ENCODE data around the gene OR2A25. TPM values are rescaled to one million over a fixed set of nuclear protein-coding genes. Genes with fewer than 3 reads are reported as not detected.

OR2A25 gene, protein sequence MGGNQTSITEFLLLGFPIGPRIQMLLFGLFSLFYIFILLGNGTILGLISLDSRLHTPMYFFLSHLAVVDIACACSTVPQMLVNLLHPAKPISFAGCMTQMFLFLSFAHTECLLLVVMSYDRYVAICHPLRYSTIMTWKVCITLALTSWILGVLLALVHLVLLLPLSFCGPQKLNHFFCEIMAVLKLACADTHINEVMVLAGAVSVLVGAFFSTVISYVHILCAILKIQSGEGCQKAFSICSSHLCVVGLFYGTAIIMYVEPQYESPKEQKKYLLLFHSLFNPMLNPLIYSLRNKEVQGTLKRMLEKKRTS
- total RNA-seq: not detected

DNA sequence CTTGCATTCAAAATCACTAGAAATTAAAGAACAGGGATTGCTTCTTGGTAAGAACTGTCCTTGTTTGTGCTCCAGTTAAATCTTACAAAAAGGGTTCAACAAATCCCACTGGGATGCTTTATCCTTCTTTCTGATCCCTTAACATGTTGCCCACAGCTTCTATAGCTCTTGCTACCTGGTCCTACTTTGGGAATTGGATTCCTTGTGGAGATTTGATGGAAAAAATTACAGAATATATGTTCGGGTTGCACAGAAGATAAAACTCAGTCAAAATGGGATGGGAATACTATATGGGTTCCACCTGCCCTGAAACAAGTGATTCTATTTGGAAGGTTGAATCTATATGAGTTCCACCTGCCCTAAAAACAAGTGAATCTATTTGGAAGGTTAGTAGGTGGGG is at the start of gene OR2A25:
Gene OR2A25, plus strand, starts transcription at position 301 of the 400 bp plus-strand sequence. CDS start 4,409 bp downstream, outside the sequence.
- intact Hi-C loops (cut with DNase I; ENCODE audit: low total_unique reads): no loop called here
- no peak within 1 kb of the TSS for H3K4me3 ChIP-seq (ENCODE audit: low read depth, poor library complexity, severe bottlenecking)
- no peak for TF ChIP-seq POLR2A (IDR thresholded peaks at IDR 0.05)
- TF ChIP-seq, protein P1, sequence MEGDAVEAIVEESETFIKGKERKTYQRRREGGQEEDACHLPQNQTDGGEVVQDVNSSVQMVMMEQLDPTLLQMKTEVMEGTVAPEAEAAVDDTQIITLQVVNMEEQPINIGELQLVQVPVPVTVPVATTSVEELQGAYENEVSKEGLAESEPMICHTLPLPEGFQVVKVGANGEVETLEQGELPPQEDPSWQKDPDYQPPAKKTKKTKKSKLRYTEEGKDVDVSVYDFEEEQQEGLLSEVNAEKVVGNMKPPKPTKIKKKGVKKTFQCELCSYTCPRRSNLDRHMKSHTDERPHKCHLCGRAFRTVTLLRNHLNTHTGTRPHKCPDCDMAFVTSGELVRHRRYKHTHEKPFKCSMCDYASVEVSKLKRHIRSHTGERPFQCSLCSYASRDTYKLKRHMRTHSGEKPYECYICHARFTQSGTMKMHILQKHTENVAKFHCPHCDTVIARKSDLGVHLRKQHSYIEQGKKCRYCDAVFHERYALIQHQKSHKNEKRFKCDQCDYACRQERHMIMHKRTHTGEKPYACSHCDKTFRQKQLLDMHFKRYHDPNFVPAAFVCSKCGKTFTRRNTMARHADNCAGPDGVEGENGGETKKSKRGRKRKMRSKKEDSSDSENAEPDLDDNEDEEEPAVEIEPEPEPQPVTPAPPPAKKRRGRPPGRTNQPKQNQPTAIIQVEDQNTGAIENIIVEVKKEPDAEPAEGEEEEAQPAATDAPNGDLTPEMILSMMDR (IDR thresholded peaks at IDR 0.05): no peak
- 69 to 74% methylated on average over 1 of the region's 1 CpG for WGBS, 2 donors
- no peak for DNase-seq (ENCODE audit: low spot score in 2 of 2)

DNA sequence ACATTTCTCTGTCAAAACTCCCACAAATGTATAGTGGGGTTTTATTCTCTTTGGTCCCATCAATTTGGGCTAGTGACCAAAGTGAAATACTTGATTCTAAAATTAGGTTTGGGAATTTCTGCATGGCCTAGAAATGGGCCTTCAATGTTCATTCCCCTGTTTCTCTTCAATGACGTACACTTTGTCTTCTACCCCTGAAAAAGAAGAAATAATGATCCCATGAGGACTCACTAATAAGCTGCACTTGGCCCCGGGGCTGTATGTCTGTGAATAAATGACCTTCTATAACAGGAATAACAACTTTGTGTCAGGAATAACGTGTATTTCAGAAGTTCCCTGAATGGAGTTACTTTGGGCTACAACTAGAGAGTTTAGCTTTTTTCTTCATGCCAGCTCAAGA is 49.3 kb upstream of the OR2A25 start:
- H3K4me3 ChIP-seq (ENCODE audit: low read depth, poor library complexity, severe bottlenecking): no peak overlapping the region
- intact Hi-C loops (cut with DNase I; ENCODE audit: low total_unique reads): no loop called here
- 45 to 46% methylated on average over 3 of the region's 3 CpGs for WGBS, 2 donors
- DNase-seq (ENCODE audit: low spot score in 2 of 2): no peak
- TF ChIP-seq, protein P1 (IDR thresholded peaks at IDR 0.05): no peak
- TF ChIP-seq POLR2A (IDR thresholded peaks at IDR 0.05): no peak

DNA sequence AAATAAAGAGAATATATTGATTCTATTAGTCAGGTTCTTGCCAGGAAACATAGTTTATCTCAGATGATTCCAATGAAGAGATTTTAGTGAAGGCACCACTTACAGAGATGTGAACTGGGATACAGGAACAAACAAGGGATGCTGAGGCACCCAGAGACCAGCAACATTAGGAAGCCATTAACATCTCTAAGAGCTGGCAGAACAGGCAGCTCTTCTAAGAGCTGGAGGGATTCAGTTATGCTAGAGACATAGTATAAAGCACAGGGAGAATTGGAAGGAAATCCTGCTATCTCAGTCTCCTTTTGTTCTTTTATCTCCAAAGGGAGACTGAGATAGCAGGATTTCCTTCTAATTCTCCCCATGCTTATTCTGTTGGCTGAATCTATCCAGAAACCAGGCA is 47.4 kb upstream of the OR2A25 start:
- TF ChIP-seq, protein P1 (IDR thresholded peaks at IDR 0.05): no peak
- no peak for TF ChIP-seq POLR2A (IDR thresholded peaks at IDR 0.05)
- intact Hi-C loops (cut with DNase I; ENCODE audit: low total_unique reads): no loop called here
- DNase-seq (ENCODE audit: low spot score in 2 of 2): no peak
- H3K4me3 ChIP-seq (ENCODE audit: low read depth, poor library complexity, severe bottlenecking): no peak overlapping the region

DNA sequence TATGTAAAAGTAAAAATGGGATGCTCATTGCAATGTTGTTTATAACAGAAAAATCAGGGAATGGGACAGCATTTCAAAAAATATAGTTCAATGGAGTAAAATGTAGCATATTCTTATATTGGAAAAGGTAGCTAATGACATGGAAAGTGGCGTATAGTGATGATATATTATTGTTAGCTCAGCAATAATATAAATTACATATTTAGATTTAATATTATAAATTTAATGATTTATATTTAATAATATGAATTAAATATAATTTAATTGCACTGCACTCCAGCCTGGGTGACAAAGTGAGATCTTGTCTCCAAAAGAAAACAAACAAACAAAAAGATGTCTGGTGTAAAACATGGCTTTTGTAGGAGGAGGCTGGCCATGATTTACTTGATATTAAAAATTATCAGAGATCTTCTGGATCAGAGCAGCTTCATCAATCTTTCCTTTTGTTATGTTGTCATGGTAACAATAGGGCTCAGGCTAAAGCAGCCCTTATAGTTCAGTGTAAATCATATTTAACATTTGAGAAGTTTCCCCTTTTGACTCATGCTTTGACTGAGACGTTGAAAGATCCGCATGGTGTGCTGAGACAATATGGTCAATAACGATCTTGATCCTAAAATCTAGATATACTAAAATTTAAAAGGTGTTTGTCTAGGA is 46.3 kb upstream of the OR2A25 start:
- intact Hi-C loops (cut with DNase I; ENCODE audit: low total_unique reads): no loop called here
- 75 to 80% methylated on average over 4 of the region's 4 CpGs for WGBS, 2 donors

DNA sequence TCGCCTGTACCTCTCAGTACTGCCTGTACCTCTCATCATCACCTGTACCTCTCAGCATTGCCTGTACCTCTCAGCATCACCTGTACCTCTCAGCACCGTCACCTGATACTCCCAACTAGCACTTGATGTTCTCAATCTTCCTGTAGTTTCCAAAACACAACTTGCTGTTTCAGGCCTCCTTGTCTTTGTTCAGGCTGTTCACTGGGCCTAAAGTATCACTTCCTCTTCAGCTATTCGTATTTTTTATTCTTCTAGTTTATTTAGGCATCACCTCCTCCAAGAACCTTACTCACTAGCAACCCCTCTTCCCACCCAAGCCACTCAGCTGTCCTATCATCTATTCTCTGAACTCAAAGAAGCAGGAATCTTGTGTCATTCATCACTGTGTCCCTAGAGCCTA is 45.4 kb upstream of the OR2A25 start:
- no peak for DNase-seq (ENCODE audit: low spot score in 2 of 2)
- no peak for TF ChIP-seq POLR2A (IDR thresholded peaks at IDR 0.05)
- TF ChIP-seq, protein P1 (IDR thresholded peaks at IDR 0.05): no peak
- intact Hi-C loops (cut with DNase I; ENCODE audit: low total_unique reads): no loop called here
- no peak overlapping the region for H3K4me3 ChIP-seq (ENCODE audit: low read depth, poor library complexity, severe bottlenecking)
- WGBS, 2 donors: 74 to 83% methylated on average over 3 of the region's 3 CpGs

More for the DNA sequence above, 46.3 kb upstream of the OR2A25 start:
- TF ChIP-seq, protein P1 (IDR thresholded peaks at IDR 0.05): no peak
- TF ChIP-seq POLR2A (IDR thresholded peaks at IDR 0.05): no peak
- no peak for DNase-seq (ENCODE audit: low spot score in 2 of 2)
- no peak overlapping the region for H3K4me3 ChIP-seq (ENCODE audit: low read depth, poor library complexity, severe bottlenecking)

Data from lower leg skin (tissue), 4 donors.